GM23338 (cell line): ENCODE results near the gene BCAS3. TPM values are rescaled to one million over a fixed set of nuclear protein-coding genes. Genes with fewer than 3 reads are reported as not detected.

Experiments
- ATAC-seq: fragments of 200-7000 bp; cut with Tn5 transposase; 3 replicates; pipeline ENCODE4 v1.9.1; 2020
- DNase-seq: peaks from one replicate; pipeline ENCODE4 v3.0.0-alpha.2; 2015; ENCODE audit warnings: low spot score
- H2AFZ ChIP-seq: fragments of 200-600 bp; sonication (generic); 2 replicates; pipeline ENCODE4 v1.8.0; 2016; ENCODE audit warnings: antibody characterized with exemption, mild to moderate bottlenecking, moderate library complexity
- H3F3A ChIP-seq: fragments of 200-600 bp; sonication (generic); replicated peaks from 2 replicates; pipeline ENCODE4 v1.8.0; 2017; ENCODE audit warnings: antibody characterized with exemption, mixed run types, low read depth
- H3K27ac ChIP-seq: fragments of 200-600 bp; sonication (generic); 2 replicates; pipeline ENCODE4 v1.6.1; 2016; ENCODE audit warnings: low read depth
- H3K27me3 ChIP-seq: fragments of 200-600 bp; sonication (generic); 2 replicates; pipeline ENCODE4 v1.8.0; 2016; ENCODE audit warnings: mild to moderate bottlenecking, mixed run types, moderate library complexity; ENCODE audit not compliant: insufficient read depth
- H3K36me3 ChIP-seq: fragments of 200-600 bp; sonication (generic); 2 replicates; pipeline ENCODE4 v1.8.0; 2016; ENCODE audit warnings: mild to moderate bottlenecking; ENCODE audit not compliant: insufficient read depth
- H3K4me1 ChIP-seq: fragments of 200-600 bp; sonication (generic); 2 replicates; pipeline ENCODE4 v1.8.0; 2016; ENCODE audit warnings: mild to moderate bottlenecking, moderate library complexity; ENCODE audit not compliant: insufficient read depth
- H3K4me2 ChIP-seq: fragments of 200-600 bp; sonication (generic); 2 replicates; pipeline ENCODE4 v1.7.1; 2017; ENCODE audit warnings: mixed run types
- H3K4me3 ChIP-seq: fragments of 200-600 bp; sonication (generic); 2 replicates; pipeline ENCODE4 v1.6.1; 2016; ENCODE audit warnings: mixed run types
- H3K79me2 ChIP-seq: fragments of 200-600 bp; sonication (generic); replicated peaks from 2 replicates; pipeline ENCODE4 v1.8.0; 2017; ENCODE audit warnings: mild to moderate bottlenecking; ENCODE audit not compliant: insufficient read depth
- H3K9me2 ChIP-seq: fragments of 200-600 bp; sonication (generic); 2 replicates; pipeline ENCODE4 v1.8.0; 2017; ENCODE audit not compliant: insufficient read depth
- H4K20me1 ChIP-seq: fragments of 200-600 bp; sonication (generic); replicated peaks from 2 replicates; pipeline ENCODE4 v1.8.0; 2017; ENCODE audit warnings: mild to moderate bottlenecking; ENCODE audit not compliant: insufficient read depth
- H3K27ac Mint-ChIP-seq: 2 replicates; pipeline ENCODE4 v1.8.0; 2020; ENCODE audit warnings: inconsistent platforms, mild to moderate bottlenecking, moderate library complexity, mixed read lengths
- H3K27me3 Mint-ChIP-seq: 3 replicates; pipeline ENCODE4 v1.8.0; 2022; ENCODE audit warnings: low read depth, mild to moderate bottlenecking, moderate library complexity, mixed read lengths, inconsistent platforms; ENCODE audit not compliant: insufficient read depth, poor library complexity
- H3K36me3 Mint-ChIP-seq: 3 replicates; pipeline ENCODE4 v1.8.0; 2021; ENCODE audit warnings: low read depth, mild to moderate bottlenecking, inconsistent platforms, moderate library complexity, mixed read lengths
- H3K4me1 Mint-ChIP-seq: 3 replicates; pipeline ENCODE4 v1.8.0; 2020; ENCODE audit warnings: mild to moderate bottlenecking, inconsistent platforms, mixed read lengths
- H3K4me3 Mint-ChIP-seq: 3 replicates; pipeline ENCODE4 v1.8.0; 2021; ENCODE audit warnings: moderate library complexity, mild to moderate bottlenecking, inconsistent platforms, mixed read lengths
- H3K9me3 Mint-ChIP-seq: 3 replicates; pipeline ENCODE4 v1.8.0; 2020; ENCODE audit warnings: moderate library complexity, mild to moderate bottlenecking, inconsistent platforms, mixed read lengths
- CREB1 ChIP-seq: fragments of 250-450 bp; sonication (Bioruptor Pico); IDR thresholded peaks from 2 replicates; pipeline ENCODE4 v1.5.0; 2020; ENCODE audit warnings: low read depth, mild to moderate bottlenecking, moderate library complexity
- CTCF ChIP-seq, 2 experiments: fragments of 200-600 bp in 1 of 2; sonication (generic) in 1 of 2; conservative IDR thresholded peaks; 2 replicates each; pipeline versions ENCODE4 v1.5.1 to v1.6.1; 2016 to 2017; ENCODE audit warnings: antibody characterized with exemption in 2 of 2, low read depth in 2 of 2, mild to moderate bottlenecking in 2 of 2, moderate library complexity in 1 of 2
- ETS1 ChIP-seq: IDR thresholded peaks from 2 replicates; pipeline ENCODE4 v1.6.1; 2016; ENCODE audit warnings: antibody characterized with exemption
- EZH2phosphoT487 ChIP-seq: fragments of 200-600 bp; sonication (generic); IDR thresholded peaks from one replicate; pipeline ENCODE4 v1.8.1; 2018; ENCODE audit warnings: antibody characterized with exemption; ENCODE audit not compliant: unreplicated experiment
- JUNB ChIP-seq: IDR thresholded peaks from one replicate; pipeline ENCODE4 v1.6.1; 2016; ENCODE audit warnings: antibody characterized with exemption; ENCODE audit not compliant: unreplicated experiment
- NANOG ChIP-seq: IDR thresholded peaks from 2 replicates; pipeline ENCODE4 v1.6.1; 2016; ENCODE audit warnings: antibody characterized with exemption, borderline replicate concordance
- POLR2AphosphoS5 ChIP-seq: IDR thresholded peaks from 2 replicates; pipeline ENCODE4 v1.6.1; 2016; ENCODE audit warnings: antibody characterized with exemption, low read depth
- REST ChIP-seq: IDR thresholded peaks from one replicate; pipeline ENCODE4 v1.6.1; 2018; ENCODE audit warnings: antibody characterized with exemption; ENCODE audit not compliant: unreplicated experiment
- STAT1 ChIP-seq: IDR thresholded peaks from one replicate; pipeline ENCODE4 v1.6.1; 2016; ENCODE audit warnings: antibody characterized with exemption; ENCODE audit not compliant: unreplicated experiment
- ZNF114 ChIP-seq: fragments of 250-450 bp; sonication (Bioruptor Pico); IDR thresholded peaks from 2 replicates; pipeline ENCODE4 v1.5.0; 2020; ENCODE audit warnings: mild to moderate bottlenecking, moderate library complexity
- ZNF331 ChIP-seq: fragments of 250-450 bp; sonication (Bioruptor Pico); IDR thresholded peaks from 2 replicates; pipeline ENCODE4 v1.5.0; 2020; ENCODE audit warnings: low read depth, mild to moderate bottlenecking, moderate library complexity
- ZNF462 ChIP-seq: fragments of 250-450 bp; sonication (Bioruptor Pico); IDR thresholded peaks from 2 replicates; pipeline ENCODE4 v1.5.0; 2020; ENCODE audit warnings: mild to moderate bottlenecking, moderate library complexity
- polyA plus RNA-seq: library from polyadenylated mRNA; unstranded; fragments of >200 nt; fragmentation: Nextera tagmentation; extraction: Ambion mirVana; gene quantifications from 2 replicates; pipeline ENCODE4 v1.2.1, GENCODE V29; 2016
- total RNA-seq: library from RNA; depleted of rRNA; stranded (reverse); fragments of >200 nt; shearing (Covaris generic); gene quantifications from 2 replicates; pipeline ENCODE4 v1.2.3, GENCODE V29; 2014

Gene BCAS3
- total and polyA plus RNA-seq, 2 experiments from 2014 or later = 8.2 to 28.0 TPM

- Histone ChIP-seq H3K27me3 (no peaks in the 10 kb centered on the region), H3K9me2 (no peaks in the 10 kb centered on the region), H3K36me3 (no peaks in the 10 kb centered on the region), H3K4me2 (no peak overlapping the region), H2AFZ (no peak overlapping the region), H3K4me1 (peaks cover 7% of the 10 kb centered on the region; the same call in 1 of the 2 replicates), H3K27ac (no peak overlapping the region), H3K4me3 (no peak overlapping the region), H3K79me2 (no peaks in the 10 kb centered on the region), H4K20me1 (no peaks in the 10 kb centered on the region), H3F3A (no peaks in the 10 kb centered on the region)
- no peak for ATAC-seq
- Mint-ChIP-seq H3K27ac (no peak overlapping the region), H3K9me3 (no peaks in the 10 kb centered on the region), H3K4me3 (no peak overlapping the region), H3K36me3 (no peaks in the 10 kb centered on the region), H3K27me3 (peaks cover 2% of the 10 kb centered on the region), H3K4me1 (peaks cover 9% of the 10 kb centered on the region)
- TF ChIP-seq ZNF462 (CRISPR knock-in tag) (no peak), CREB1 (CRISPR knock-in tag) (no peak), STAT1 (no peak), CTCF (conservative IDR thresholded peaks at IDR 0.05; ENCODE audit: low read depth in 2 of 2) (no peak), ZNF114 (CRISPR knock-in tag) (no peak), JUNB (no peak), ZNF331 (no peak), NANOG (no peak), EZH2phosphoT487 (no peak), ETS1 (no peak), POLR2AphosphoS5 (no peak), REST (no peak)
- no peak for DNase-seq
These were observed 522.0 kb downstream of the BCAS3 start for GRCh38 chr17:61199431-61200338.
